22Rv1 (cell line): ENCODE measurements around the gene PLA2G4A.

ENCODE experiments used
- CTCF ChIP-seq: fragments of 450-650 bp; IDR thresholded peaks from 2 replicates; pipeline ENCODE4 v1.5.1; 2017; ENCODE audit warnings: mild to moderate bottlenecking
- ZFX ChIP-seq: fragments of 450-650 bp; IDR thresholded peaks from 2 replicates; pipeline ENCODE4 v1.6.1; 2017; ENCODE audit warnings: antibody characterized with exemption, borderline replicate concordance

- TF ChIP-seq CTCF (no peak), ZFX (no peak)
Observed at GRCh38 chr1:186838380-186839040, 9.8 kb downstream of the PLA2G4A start.
